ENCODE measurements around the gene APPL1.

- TF ChIP-seq JUN (IDR thresholded peaks at IDR 0.05; ENCODE audit: borderline replicate concordance, low read depth, low read length) = no peak
- TF ChIP-seq JUN (CRISPR knock-in tag; IDR thresholded peaks at IDR 0.05; ENCODE audit: borderline replicate concordance) = no peak
- no peak for TF ChIP-seq ATF1 (CRISPR knock-in tag; IDR thresholded peaks at IDR 0.05)
- TF ChIP-seq ATF1 (tag; IDR thresholded peaks at IDR 0.05) = no peak
- TF ChIP-seq RAD21 (CRISPR knock-in tag; conservative IDR thresholded peaks at IDR 0.05 in 1 of 2, IDR thresholded peaks at IDR 0.05 in 1 of 2) = no peak
- no peak for TF ChIP-seq MYC (IDR thresholded peaks at IDR 0.05; ENCODE audit: low read depth, low read length)
- no peak for TF ChIP-seq MYC (CRISPR knock-in tag; IDR thresholded peaks at IDR 0.05; ENCODE audit: borderline replicate concordance, low read depth)
Observed at GRCh38 chr3:57252404-57252803, 24.9 kb downstream of the APPL1 start.

All from K562 (cell line).